T-helper 22 cell (primary cell): ENCODE measurements around the gene ZNF428.
"Not testable (repeated sequence)": the region's sequence is repeated elsewhere in the genome, so short reads cannot be mapped to it uniquely, and the experiment has no call there.

Source experiments
- DNase-seq: peaks from one replicate; pipeline ENCODE4 v3.0.0-alpha.2; 2020; ENCODE audit warnings: low read depth

ZNF428 gene

GRCh38 chr19:43639519-43640423 is 20.3 kb upstream of the ZNF428 start, which contains the start of gene CADM4:
Gene CADM4, minus strand, starts transcription at chr19:43639850. Its CDS starts 60 bp downstream, at chr19:43639790.
- DNase-seq, result peak; percentile 47

- DNase-seq, result no peak
These were observed 19.6 kb upstream of the ZNF428 start for GRCh38 chr19:43638995-43639518.

GRCh38 chr19:43638214-43638994 is 19.0 kb upstream of the ZNF428 start:
- no peak for DNase-seq

GRCh38 chr19:43636121-43636683 is 16.8 kb upstream of the ZNF428 start:
- no peak for DNase-seq

- DNase-seq, result not testable (repeated sequence)
These were observed 16.1 kb upstream of the ZNF428 start for GRCh38 chr19:43635561-43635940.

GRCh38 chr19:43634872-43635560 is 15.6 kb upstream of the ZNF428 start:
- no peak for DNase-seq

- no peak for DNase-seq
These were observed 15.1 kb upstream of the ZNF428 start for GRCh38 chr19:43634506-43634871.

GRCh38 chr19:43634068-43634467 is 14.6 kb upstream of the ZNF428 start:
- DNase-seq, result no peak

- DNase-seq, result no peak
These were observed 14.1 kb upstream of the ZNF428 start for GRCh38 chr19:43633520-43633919.

GRCh38 chr19:43631491-43631890 is 12.1 kb upstream of the ZNF428 start:
- DNase-seq, result no peak

GRCh38 chr19:43628646-43629326 is 9.4 kb upstream of the ZNF428 start:
- no peak for DNase-seq

GRCh38 chr19:43626838-43627237 is 7.4 kb upstream of the ZNF428 start:
- DNase-seq, result no peak

- no peak for DNase-seq
These were observed 6.6 kb upstream of the ZNF428 start for GRCh38 chr19:43625918-43626579.

GRCh38 chr19:43624933-43625332 is 5.5 kb upstream of the ZNF428 start:
- DNase-seq, result peak; percentile 74

GRCh38 chr19:43623889-43624670 is 4.7 kb upstream of the ZNF428 start:
- no peak for DNase-seq

- DNase-seq, result no peak
These were observed 3.5 kb upstream of the ZNF428 start for GRCh38 chr19:43622956-43623355.

- DNase-seq, result no peak
These were observed 2.6 kb upstream of the ZNF428 start for GRCh38 chr19:43622070-43622469.

GRCh38 chr19:43620061-43621001 is 902 bp upstream of the ZNF428 start:
- peak; percentile 76 for DNase-seq

- DNase-seq, result no peak
These were observed 538 bp downstream of the ZNF428 start for GRCh38 chr19:43618921-43619261.
